Right atrium auricular region (tissue), 2 donors: ENCODE results near the gene PLCL1. TPM values are rescaled to one million over a fixed set of nuclear protein-coding genes. Genes with fewer than 3 reads are reported as not detected.

Experiments used
- DNase-seq: peaks from one replicate; pipeline ENCODE4 v3.0.0-alpha.2; 2019; ENCODE audit warnings: low spot score
- H3K27ac ChIP-seq, 2 donors: fragments of 200-600 bp; sonication (generic); 1 replicate in 1 of 2; 2 replicates in 1 of 2; pipeline ENCODE4 v1.5.1; 2016 to 2019
- H3K27me3 ChIP-seq, 2 donors: fragments of 200-600 bp; sonication (generic); one replicate each; pipeline versions ENCODE4 v1.5.1 to v1.6.0; 2017 to 2019
- H3K36me3 ChIP-seq: fragments of 200-600 bp; sonication (generic); one replicate; pipeline ENCODE4 v1.5.1; 2016
- H3K4me1 ChIP-seq, 2 donors: fragments of 200-600 bp; sonication (generic); one replicate each; pipeline versions ENCODE4 v1.5.1 to v1.6.0; 2017 to 2019
- H3K4me3 ChIP-seq, 2 donors: fragments of 200-600 bp; sonication (generic); 1 replicate in 1 of 2; 2 replicates in 1 of 2; pipeline ENCODE4 v1.5.1; 2017 to 2019; ENCODE audit warnings: mild to moderate bottlenecking in 1 of 2, moderate library complexity in 1 of 2
- H3K9me3 ChIP-seq, 2 donors: fragments of 200-600 bp; sonication (generic); one replicate each; pipeline ENCODE4 v1.5.1; 2019
- CTCF ChIP-seq, 2 donors: fragments of 200-600 bp; sonication (generic); IDR thresholded peaks; one replicate each; pipeline ENCODE4 v1.5.1; 2019; ENCODE audit warnings: antibody characterized with exemption in 2 of 2
- total RNA-seq, 2 donors: library from RNA; depleted of rRNA; stranded (reverse); fragments of >200 nt; gene quantifications; one replicate each; pipeline ENCODE4 v1.1.0, GENCODE V29; 2016

Gene PLCL1
- total RNA-seq, 2 donors from 2014 or later: 26.8 to 32.0 TPM

GRCh38 chr2:197813093-197813787 is 8.8 kb downstream of the PLCL1 start:
- DNase-seq: no peak
- no peaks in the 10 kb centered on the region for H3K9me3 ChIP-seq
- H3K4me3 ChIP-seq: no peak overlapping the region
- no peak overlapping the region for H3K27ac ChIP-seq
- H3K36me3 ChIP-seq: no peaks in the 10 kb centered on the region
- no peaks in the 10 kb centered on the region for H3K27me3 ChIP-seq
- peak in 1 of 2 donors; percentile 61 for TF ChIP-seq CTCF (IDR thresholded peaks at IDR 0.05)
- H3K4me1 ChIP-seq: peaks cover 0 to 11% of the 10 kb centered on the region in 2 donors

GRCh38 chr2:197814526-197814925 is 10.1 kb downstream of the PLCL1 start:
- Histone ChIP-seq H3K36me3 (no peaks in the 10 kb centered on the region), H3K27me3 (no peaks in the 10 kb centered on the region), H3K9me3 (no peaks in the 10 kb centered on the region), H3K4me1 (no peaks in the 10 kb centered on the region), H3K4me3 (no peak overlapping the region), H3K27ac (no peak overlapping the region)
- TF ChIP-seq CTCF (IDR thresholded peaks at IDR 0.05): no peak
- no peak for DNase-seq

DNA sequence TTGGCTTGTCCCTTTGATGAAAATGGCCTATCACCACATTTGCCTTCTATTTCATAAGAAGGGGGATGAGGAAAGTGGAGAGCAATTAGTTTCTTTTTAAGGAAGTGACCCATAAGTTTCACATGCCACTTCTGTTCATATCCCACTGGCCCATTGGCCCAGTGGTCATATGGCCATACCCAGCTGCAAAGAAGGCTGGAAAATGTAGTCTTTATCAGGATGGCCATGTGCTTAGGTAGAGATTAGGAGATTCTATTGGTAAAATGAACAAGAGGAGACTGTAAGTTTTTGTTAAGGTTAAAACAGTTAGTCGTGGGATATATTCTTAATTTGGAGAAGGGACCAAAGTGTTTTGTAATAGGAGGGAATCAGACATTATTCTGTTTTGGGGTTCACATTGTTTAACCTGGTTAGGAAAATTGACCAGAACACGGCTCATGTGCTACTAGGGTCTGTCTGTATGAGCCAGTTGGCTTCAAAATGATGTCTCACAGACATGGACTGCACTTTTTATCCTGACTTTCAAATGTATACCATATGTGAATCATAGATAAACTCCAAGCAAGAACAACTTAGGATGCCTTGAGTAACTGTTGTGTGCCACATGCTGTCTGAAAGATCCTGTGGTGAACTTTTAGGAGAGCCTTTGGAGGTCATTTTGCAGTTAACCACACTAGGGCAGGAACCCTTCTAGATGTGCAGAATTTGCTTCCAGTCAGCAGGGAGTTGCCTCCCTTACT is 17.3 kb downstream of the PLCL1 start:
- Histone ChIP-seq H3K4me3 (no peak overlapping the region), H3K9me3 (no peaks in the 10 kb centered on the region), H3K27ac (no peak overlapping the region), H3K27me3 (no peaks in the 10 kb centered on the region), H3K36me3 (no peaks in the 10 kb centered on the region), H3K4me1 (peaks cover 0 to 7% of the 10 kb centered on the region in 2 donors)
- TF ChIP-seq CTCF (IDR thresholded peaks at IDR 0.05): no peak
- no peak for DNase-seq

- Histone ChIP-seq H3K9me3 (no peaks in the 10 kb centered on the region), H3K27me3 (no peaks in the 10 kb centered on the region), H3K27ac (no peak overlapping the region), H3K4me3 (no peak overlapping the region), H3K36me3 (no peaks in the 10 kb centered on the region), H3K4me1 (peaks cover 0 to 7% of the 10 kb centered on the region in 2 donors)
- no peak for TF ChIP-seq CTCF (IDR thresholded peaks at IDR 0.05)
- no peak for DNase-seq
Measured at GRCh38 chr2:197822333-197822732, 17.9 kb downstream of the PLCL1 start.

GRCh38 chr2:197827618-197828017 is 23.2 kb downstream of the PLCL1 start:
- no peaks in the 10 kb centered on the region for H3K4me1 ChIP-seq
- H3K36me3 ChIP-seq: no peaks in the 10 kb centered on the region
- no peak overlapping the region for H3K27ac ChIP-seq
- no peak for TF ChIP-seq CTCF (IDR thresholded peaks at IDR 0.05)
- DNase-seq: no peak
- no peaks in the 10 kb centered on the region for H3K9me3 ChIP-seq
- H3K27me3 ChIP-seq: no peaks in the 10 kb centered on the region
- H3K4me3 ChIP-seq: no peak overlapping the region
